PC-9 (cell line): ENCODE results near the gene TBC1D5.

ENCODE experiments used
- CTCF ChIP-seq: fragments of 200-600 bp; sonication (generic); conservative IDR thresholded peaks from 2 replicates; pipeline ENCODE4 v1.6.1; 2017; ENCODE audit warnings: mixed run types, antibody characterized with exemption, mild to moderate bottlenecking, moderate library complexity
- EZH2 ChIP-seq: fragments of 200-600 bp; sonication (generic); IDR thresholded peaks from 2 replicates; pipeline ENCODE4 v1.8.0; 2017; ENCODE audit warnings: antibody characterized with exemption, low read depth

GRCh38 chr3:17288839-17289399 is 453.5 kb downstream of the TBC1D5 start:
- no peak for TF ChIP-seq CTCF
- no peak for TF ChIP-seq EZH2
